NCI-H2227 (cell line): ENCODE results near the gene RNU6-1.

Experiments used
- DNase-seq: peaks from one replicate; lab custom pipeline; 2025; ENCODE audit not compliant: unreplicated experiment; lab: John Stamatoyannopoulos, UW

Gene RNU6-1

DNA sequence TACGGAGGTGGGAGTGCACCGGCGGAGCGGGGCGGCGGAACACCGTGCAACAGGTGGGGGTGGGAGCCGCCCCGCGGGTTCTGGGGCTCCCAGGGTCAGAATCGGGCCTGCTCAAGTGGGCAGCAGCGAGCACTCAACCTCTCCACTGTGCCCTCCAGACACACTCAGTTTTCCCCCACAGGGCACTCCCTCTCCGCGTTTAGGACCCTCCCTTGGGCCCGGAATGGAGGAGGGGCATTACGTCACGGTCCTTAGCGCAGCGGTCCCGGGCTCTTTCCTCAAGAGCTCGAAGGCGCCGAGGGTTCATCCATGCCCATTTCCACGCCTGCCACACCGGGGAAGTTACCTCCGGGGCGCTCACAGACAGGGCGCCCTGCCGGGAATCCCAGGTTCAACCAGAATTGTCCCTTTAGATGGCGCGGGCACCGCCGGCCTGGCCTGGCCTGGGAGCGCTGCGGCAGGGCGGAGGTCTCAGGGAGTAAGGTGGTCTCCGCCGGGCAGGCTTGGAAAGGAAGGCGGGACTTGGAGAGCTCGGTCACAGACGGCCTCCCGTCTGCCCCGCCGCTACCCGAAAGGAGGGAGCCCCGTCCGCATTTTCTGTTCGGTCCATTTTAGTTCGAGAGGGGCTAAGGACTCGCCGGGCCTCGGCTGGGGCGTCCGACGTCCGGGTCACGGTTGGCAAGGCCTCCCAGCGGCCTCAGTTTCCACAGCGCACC, 5.1 kb downstream of the RNU6-1 start:
- DNase-seq: no peak

DNA sequence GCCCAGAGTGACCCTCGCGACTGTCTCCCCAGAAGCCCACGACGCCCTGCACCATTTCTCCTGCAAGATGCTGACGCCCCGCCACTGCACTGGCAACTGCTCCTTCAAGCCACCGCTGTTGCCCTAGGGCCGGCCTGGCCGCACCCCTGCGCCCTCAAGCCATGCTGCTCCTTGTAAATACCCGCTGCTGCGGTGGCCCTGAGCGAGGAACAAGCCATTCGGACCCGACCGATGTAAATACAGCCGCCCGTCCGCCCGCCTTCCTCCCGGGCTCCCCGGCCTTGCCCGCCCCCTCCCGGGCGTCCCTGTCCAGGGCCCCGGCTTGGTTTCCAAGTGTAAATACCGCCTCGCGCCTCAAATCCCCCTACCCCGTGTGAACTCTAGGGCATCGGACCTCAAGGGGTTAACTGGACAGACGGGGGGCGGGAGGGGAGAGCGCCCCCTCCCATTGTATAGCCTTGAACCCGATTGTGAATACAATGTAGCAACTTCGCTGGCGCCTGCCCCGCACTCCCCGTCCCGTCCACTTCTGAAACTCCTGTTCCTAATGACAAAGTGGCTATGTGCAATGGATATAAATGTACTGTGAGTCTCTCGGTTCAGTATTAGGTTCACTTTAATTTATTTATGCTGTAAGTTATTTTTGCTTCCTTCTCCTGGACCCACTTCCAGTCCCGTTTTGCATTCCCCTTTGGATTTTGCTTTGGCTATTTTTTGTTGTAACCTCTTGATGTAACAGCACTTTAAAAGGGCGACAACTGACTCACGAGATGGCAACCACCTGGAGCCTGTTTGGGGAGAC, 5.9 kb downstream of the RNU6-1 start:
- DNase-seq: no peak

DNA sequence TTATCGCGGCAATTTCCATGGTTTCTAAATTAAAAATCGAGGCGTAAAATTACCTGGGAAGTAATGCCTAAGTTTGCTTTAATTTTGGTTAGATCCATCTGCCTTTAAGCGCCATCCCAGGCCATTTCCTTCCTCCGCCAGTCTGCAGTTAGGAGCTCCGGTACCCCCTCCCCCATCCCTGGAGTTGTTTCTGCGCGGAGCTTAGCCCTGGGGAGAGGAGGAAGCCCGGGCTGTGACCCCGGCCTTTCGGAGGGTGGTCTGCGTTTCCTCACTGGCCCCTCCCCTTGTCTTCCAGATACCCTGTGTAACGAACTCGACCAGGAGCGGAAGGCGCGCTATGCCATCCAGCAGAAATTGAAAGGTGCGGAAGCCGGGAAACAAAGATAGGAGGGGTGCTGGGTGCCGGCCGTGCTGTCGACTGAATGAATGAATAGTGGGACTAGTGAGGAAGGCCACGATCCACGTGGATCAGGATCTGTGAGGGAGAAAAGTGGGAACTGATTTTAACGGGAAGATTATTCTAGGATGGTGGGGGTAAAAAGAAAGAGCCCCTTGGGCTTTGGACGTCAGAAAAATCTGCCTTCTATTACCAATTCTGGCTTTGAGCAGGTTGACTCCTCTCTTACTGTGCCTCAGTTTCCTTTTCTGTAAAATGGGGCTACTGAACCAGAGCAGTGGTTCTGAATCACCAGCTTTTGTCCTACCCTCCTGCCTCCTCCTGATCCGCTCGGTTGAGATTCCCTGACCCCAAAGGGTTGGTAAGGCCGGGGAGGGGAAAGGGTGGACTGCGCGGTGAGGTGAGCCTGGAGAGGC, 6.7 kb downstream of the RNU6-1 start:
- DNase-seq: no peak

DNA sequence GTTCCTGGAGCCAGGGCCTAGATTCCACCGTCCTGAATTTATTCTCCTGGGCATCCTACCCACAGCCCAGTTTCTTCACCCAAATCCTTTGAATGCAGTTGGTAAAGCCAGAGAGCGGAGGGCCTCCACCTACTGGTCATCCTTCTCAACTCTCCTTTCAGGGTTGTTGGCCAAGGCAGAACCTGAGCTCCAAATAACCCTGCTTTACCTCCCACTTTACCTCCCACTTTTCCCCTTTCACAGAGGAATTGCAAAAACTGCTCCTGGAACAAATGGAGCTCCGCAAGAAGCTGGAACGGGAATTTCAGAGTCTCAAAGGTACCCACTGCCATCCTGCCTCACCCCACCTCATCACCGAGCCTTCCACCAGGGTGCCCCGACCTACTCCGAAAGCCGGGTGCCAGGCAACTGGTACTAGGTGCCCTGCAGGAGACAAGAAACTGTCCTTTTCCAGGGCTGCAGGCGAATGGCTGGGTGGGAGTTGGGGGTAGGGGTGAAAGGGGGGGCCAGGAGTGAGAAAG, 7.8 kb downstream of the RNU6-1 start:
- DNase-seq: peak; percentile 7

DNA sequence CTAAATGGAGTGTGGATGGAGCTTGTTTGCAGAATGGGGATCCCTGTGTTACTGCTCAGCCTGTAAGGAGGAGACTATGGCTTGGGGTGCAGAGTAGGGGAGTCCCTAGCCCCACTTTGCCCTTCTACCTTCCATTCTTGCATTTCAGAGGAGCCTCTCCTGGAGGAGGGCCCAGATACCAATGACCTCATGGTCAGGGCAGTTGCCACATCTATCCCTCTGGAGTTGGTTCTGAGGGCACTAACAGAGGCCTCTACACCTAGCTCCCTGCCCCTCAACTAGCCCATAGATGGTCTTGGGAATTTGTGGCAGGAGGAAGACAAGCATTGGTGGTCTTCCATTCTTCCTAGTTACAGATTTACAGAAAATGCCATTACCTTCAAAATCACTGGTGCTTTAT, 8.5 kb downstream of the RNU6-1 start:
- DNase-seq: no peak

DNA sequence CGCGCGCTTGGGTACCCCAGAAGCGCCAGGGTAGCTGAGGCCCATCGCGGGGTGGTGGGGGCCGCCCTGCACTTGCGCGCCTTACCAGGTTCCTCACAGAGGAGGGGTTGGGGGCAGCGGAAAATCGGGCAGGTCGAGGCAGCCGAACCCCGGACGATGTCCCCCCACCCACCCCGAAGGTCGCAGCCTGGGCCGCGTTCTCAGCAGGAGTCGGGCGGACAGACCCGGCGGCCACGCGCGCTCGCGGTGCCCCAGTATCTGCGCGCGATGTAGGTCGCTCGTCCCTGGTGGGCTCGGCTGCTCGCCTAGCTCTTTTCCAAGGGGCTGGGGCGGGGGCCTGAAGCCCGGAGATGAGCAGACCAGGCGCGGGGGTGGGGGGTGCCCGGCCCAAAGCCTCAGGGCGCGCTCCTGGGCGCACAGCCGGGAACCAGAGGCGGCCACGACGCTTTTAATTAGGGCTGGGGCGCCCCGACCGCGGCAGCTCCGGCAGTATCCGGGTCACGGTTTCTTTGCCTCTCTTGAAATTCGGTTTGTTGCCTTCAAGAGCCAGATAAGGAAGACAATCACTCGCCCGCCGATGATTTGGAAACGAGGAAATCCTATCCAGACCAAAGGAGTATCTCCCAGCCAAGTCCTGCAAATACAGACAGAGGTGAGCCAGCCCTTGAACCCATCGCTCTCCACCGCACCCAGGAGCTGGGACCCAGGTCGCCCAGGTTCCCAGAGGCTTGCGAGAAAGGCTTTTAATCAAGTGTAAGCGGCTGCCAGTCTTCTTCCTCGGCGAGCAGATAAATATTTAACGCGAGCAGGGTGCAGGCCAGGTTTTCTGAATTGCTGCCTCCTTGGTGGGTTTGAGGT, 10.0 kb downstream of the RNU6-1 start:
- DNase-seq: no peak

DNA sequence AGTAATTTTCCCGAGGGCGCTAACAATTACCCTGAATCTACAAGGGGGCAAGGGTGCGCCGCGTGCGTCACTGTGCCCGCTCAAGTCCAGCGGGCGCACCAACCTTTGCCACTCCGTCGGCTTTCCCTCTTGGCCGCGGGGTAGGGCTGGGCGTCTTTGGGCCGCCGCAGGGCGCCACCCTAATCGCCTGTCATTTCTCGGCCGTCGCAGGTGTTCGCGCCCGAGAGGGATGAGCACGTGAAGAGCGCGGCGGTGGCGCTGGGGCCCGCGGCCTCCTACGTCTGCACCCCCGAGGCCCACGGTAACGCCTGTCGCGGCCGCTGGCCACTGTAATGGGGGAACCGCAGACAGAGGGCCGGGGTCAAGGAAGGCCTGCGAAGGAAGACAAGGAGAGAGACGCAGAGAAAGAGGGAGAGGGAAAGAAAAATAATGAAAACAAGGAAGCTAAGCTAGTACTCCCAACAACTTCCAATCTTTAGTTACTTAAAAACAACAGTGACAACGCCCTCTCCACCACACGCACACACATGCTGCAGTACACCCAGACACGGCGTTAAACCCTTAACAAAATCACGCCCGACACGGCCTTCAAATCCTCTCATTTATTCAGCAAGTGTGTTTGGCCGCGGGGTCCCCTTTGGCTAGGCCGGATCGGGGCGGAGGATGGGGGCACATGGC, 10.7 kb downstream of the RNU6-1 start:
- DNase-seq: no peak

DNA sequence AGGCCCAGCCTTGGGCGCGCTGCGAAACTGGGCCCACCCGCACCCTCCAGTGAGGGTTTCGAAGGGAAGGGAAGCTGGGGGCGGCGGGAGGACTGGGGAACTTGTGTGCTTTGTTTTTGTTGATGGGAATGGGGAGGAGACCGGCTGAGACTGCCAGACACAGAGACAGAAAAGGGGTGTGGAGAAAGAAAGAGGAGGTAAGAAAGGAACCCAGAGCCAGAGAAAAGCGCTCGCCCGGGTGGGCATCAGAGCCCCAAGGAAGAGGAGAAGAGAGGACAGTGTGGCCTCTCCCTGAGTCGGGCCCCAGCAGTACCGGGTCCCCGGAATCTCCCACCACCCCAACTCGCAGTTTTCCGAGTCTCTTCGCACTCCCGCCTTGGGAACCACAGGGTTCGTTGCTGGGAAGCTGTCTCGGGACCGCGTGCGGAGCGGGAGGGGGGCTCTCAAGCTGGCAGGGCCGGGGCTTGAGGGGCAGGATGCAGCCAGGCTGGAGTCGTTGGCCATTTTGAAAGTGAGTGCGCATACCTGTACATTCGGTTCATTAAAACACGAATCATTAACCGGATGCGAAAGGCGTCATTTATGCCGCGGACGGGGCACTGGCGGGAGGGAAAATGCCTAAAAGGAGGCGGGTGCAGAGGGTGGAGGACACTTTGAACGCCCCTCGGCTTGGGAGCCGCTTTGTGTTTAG, 11.4 kb downstream of the RNU6-1 start:
- DNase-seq: no peak

DNA sequence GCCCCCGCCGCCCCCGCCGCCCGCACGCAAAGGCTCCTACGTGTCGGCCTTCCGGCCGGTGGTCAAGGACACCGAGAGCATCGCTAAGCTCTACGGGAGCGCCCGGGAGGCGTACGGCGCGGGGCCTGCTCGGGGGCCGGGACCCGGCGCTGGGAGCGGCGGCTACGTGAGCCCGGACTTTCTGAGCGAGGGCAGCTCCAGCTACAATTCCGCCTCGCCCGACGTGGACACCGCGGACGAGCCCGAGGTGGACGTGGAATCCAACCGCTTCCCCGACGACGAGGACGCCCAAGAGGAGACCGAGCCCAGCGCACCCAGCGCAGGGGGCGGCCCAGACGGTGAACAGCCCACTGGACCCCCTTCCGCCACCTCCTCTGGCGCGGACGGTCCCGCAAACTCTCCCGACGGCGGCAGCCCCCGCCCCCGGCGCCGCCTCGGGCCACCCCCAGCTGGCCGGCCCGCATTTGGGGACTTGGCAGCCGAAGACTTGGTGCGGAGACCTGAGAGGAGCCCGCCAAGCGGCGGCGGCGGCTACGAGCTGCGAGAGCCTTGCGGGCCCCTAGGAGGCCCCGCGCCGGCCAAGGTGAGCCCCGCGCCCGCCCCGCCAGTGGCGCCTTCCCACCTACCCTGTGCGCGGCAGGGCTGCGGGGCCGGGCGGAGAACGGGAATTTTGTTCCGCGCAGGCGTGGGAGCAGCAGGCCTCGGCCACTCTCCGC, 12.1 kb downstream of the RNU6-1 start:
- no peak for DNase-seq

DNA sequence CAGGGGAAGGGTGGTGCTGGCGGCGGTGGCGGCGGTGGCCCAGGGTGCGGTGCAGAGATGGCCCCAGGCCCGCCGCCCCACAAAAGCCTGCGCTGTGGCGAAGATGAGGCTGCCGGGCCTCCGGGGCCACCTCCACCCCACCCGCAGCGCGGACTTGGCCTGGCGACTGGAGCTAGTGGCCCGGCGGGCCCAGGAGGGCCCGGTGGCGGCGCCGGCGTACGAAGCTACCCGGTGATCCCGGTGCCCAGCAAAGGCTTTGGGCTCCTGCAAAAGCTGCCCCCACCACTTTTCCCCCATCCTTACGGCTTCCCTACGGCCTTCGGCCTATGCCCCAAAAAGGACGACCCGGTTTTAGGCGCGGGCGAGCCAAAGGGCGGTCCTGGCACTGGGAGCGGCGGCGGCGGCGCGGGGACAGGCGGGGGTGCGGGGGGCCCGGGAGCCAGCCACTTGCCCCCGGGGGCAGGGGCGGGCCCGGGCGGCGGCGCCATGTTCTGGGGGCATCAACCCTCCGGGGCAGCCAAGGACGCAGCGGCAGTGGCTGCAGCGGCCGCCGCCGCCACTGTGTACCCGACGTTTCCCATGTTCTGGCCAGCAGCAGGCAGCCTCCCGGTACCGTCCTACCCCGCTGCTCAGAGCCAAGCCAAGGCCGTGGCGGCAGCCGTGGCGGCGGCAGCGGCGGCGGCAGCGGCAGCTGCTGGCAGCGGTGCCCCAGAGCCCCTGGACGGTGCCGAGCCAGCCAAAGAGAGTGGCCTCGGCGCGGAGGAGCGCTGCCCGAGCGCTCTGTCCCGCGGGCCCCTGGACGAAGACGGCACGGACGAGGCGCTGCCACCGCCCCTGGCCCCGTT, 12.9 kb downstream of the RNU6-1 start:
- DNase-seq: no peak

DNA sequence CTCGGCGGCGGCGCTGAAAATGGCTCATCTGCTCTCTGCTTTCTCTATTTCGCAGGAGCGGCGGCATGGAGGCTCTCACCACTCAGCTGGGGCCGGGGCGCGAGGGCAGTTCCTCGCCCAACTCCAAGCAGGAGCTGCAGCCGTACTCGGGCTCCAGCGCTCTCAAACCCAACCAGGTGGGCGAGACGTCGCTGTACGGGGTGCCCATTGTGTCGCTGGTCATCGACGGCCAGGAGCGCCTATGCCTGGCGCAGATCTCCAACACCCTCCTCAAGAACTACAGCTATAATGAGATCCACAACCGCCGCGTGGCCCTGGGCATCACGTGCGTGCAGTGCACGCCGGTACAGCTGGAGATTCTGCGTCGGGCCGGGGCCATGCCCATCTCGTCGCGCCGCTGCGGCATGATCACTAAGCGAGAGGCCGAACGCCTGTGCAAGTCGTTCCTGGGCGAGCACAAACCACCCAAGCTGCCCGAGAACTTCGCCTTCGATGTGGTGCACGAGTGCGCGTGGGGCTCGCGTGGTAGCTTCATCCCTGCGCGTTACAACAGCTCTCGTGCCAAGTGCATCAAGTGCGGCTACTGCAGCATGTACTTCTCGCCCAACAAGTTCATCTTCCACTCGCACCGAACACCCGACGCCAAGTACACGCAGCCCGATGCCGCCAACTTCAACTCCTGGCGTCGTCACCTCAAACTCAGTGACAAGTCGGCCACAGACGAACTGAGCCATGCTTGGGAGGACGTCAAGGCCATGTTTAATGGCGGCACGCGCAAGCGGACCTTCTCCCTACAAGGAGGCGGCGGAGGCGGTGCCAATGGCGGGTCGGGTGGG, 13.7 kb downstream of the RNU6-1 start:
- DNase-seq: no peak

DNA sequence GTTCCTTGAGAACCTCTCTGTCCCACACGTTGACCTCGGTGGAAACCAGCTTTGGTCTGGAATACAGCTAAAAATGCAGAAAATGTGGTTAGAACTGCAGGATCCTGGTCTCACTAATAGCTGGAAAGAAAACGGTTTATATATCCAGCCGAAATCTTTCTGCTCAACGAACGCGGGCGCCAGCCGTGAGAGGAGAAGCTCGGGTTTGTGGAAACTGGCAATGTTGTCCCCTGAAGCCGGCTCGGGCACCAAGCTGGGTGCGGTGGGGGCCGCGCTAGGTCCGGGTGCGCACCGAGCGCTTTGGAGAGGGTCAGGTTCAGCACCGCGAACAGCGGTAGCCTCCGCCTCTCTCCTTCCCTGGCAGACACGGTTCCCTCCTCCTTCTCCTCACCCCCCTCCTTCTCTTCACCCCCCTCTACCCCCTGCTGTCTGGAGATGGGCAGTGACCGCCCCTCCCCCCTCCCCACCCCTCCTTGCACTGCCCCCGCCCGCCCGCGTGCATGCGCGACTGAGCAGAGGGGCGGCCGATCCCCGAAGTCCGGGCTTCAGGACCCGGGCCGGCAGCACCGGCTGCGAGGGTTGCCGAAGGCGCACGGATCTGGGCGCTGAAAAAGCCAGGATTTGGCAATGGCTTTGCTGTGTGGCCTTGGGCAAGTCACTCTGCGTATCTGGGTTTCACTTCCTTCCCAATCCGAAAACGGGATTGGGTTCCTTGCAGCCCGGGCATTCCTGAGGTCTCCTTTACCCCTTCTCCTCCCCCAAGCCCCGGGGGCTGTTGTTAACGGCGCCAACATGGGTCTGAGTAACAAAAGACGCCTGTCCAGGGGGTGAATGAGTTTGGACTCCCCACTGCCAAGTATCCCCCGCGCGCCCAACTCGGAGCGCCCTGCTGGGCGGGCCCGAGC, 14.6 kb downstream of the RNU6-1 start, which contains the start of gene SKOR1:
Gene SKOR1 (plus strand): TSS at position 534 of the 905 bp plus-strand sequence. CDS start 94 bp downstream, at position 628.
- DNase-seq: peak; percentile 32

DNA sequence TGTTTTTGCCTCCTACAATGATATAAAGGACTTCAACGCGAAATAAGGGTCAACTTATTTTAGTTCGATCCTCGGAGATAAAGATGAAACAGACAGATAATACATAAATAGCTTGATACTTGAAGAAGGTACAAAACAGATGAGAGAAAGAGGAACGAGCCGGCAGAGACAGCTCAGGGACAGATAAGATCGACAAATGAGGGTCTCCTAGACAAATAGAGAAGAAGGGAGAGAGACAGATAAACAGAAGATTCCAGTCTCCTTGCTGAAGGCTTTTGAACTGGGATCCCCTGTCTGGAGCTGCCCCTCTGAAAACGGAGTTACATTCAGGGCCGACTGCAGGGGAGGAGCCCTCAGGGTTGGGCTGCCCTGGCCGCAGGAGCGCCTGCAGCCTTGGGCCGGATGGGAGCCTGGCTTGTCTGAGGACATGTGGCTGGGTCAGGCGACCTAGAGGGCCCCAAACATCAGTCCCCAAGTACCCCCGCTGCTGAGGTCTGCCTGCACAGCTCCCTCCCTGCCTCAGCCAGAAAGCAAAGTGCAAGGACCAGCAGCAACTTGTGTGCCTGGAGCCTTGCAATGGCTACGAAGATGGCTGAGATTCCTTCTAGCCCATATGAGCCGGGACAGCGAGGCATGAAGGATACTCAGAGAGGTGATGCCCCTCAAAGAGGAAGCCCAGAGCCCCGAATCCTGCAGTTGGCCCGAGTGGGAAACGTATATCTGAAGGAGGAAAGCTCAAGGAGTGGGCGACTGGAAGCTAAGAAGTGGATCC, 15.5 kb downstream of the RNU6-1 start:
- DNase-seq: no peak

DNA sequence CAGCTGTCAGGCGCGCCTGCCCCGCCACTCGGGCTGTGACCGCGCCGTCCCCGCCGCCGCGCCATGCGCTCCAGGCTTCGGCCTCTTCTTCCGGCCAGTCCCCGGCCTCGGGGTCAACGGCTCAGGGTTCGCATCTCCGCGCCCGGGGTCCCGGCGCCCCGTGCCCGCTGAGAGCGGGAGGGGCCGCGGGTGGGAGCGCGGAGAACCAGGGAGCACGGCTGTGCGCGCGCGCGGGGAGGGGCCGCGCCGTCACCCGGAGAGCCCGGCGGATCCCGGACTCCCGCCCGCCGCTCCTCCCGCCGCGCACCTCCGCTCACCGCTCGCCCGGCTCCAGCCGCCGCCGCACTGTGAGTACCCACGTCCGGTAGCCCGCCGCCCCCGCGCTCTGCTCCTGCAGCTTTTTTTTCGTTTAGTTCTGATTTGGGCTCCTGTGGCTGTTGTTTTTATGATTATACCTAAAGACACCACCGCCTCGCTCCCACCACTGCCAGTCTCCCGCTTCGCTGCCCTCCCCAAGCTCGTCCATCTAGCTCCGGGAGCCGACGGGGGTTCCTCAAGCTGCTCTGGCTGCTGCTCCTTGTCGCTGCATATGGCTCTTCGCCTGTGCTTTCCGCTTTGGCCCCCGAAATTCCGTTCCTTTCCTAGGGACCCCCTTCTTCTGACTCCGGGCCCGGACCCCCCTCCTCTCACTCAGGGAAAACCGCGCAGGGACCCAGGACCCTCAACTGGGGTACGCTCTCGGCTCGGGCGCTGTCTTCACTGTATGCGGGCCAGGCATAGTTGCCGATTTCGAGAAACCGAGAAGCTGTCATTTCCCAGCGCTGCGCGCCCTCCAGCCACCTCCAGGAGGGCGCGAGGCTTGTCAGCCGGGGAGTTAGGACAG, 16.3 kb downstream of the RNU6-1 start:
- peak; percentile 48 for DNase-seq
